Loucy (cell line): ENCODE results near the gene DERL2.

Source experiments
- H2AFZ ChIP-seq: fragments of 200-600 bp; sonication (generic); 2 replicates; pipeline ENCODE4 v1.6.0; 2016; ENCODE audit warnings: antibody characterized with exemption, mild to moderate bottlenecking, low read length, moderate library complexity
- H3F3A ChIP-seq: fragments of 200-600 bp; 2 replicates; pipeline ENCODE4 v1.6.0; 2016; ENCODE audit warnings: antibody characterized with exemption, low read depth, mild to moderate bottlenecking
- H3K27me3 ChIP-seq: fragments of 200-600 bp; sonication (generic); 2 replicates; pipeline ENCODE4 v1.6.1; 2014; ENCODE audit warnings: low read length, mild to moderate bottlenecking; ENCODE audit not compliant: insufficient read depth, poor library complexity, severe bottlenecking
- H3K36me3 ChIP-seq: fragments of 200-600 bp; sonication (generic); 2 replicates; pipeline ENCODE4 v1.6.1; 2016; ENCODE audit warnings: low read length; ENCODE audit not compliant: insufficient read depth
- H3K4me1 ChIP-seq: fragments of 200-600 bp; sonication (generic); 2 replicates; pipeline ENCODE4 v1.5.1; 2014; ENCODE audit warnings: low read length, mild to moderate bottlenecking; ENCODE audit not compliant: insufficient read depth, poor library complexity, severe bottlenecking
- H3K4me2 ChIP-seq: fragments of 200-600 bp; sonication (generic); 2 replicates; pipeline ENCODE4 v1.6.0; 2014; ENCODE audit warnings: antibody characterized with exemption, low read length, low read depth, mild to moderate bottlenecking; ENCODE audit not compliant: poor library complexity, severe bottlenecking
- H3K4me3 ChIP-seq: fragments of 200-600 bp; sonication (generic); 2 replicates; pipeline ENCODE4 v1.5.1; 2014; ENCODE audit warnings: low read length, mild to moderate bottlenecking, mixed read lengths; ENCODE audit not compliant: poor library complexity, severe bottlenecking
- H3K79me2 ChIP-seq: fragments of 200-600 bp; sonication (generic); 2 replicates; pipeline ENCODE4 v1.6.1; 2014; ENCODE audit warnings: low read length; ENCODE audit not compliant: insufficient read depth
- H3K9ac ChIP-seq: fragments of 200-600 bp; sonication (generic); 2 replicates; pipeline ENCODE4 v1.6.0; 2014; ENCODE audit warnings: mild to moderate bottlenecking, low read depth, low read length, moderate library complexity; ENCODE audit not compliant: poor library complexity, severe bottlenecking
- H3K9me2 ChIP-seq: fragments of 200-600 bp; sonication (generic); replicated peaks from 2 replicates; pipeline ENCODE4 v1.6.1; 2016; ENCODE audit warnings: low read depth, low read length, mixed read lengths
- H3K9me3 ChIP-seq: fragments of 200-600 bp; sonication (generic); 2 replicates; pipeline ENCODE4 v1.6.1; 2014; ENCODE audit warnings: mild to moderate bottlenecking, antibody characterized with exemption, low read length, low read depth; ENCODE audit not compliant: insufficient read depth
- H4K20me1 ChIP-seq: fragments of 200-600 bp; sonication (generic); 2 replicates; pipeline ENCODE4 v1.6.0; 2014; ENCODE audit warnings: antibody characterized with exemption, low read length, mild to moderate bottlenecking; ENCODE audit not compliant: insufficient read depth, poor library complexity, severe bottlenecking
- EZH2phosphoT487 ChIP-seq: fragments of 200-600 bp; IDR thresholded peaks from 2 replicates; pipeline ENCODE4 v1.6.1; 2018; ENCODE audit warnings: antibody characterized with exemption, mild to moderate bottlenecking, moderate library complexity, borderline replicate concordance
- TF ChIP-seq, protein P1 (sequence below): fragments of 200-600 bp; sonication (generic); conservative IDR thresholded peaks from 2 replicates; pipeline ENCODE4 v1.5.1; 2014; ENCODE audit warnings: mild to moderate bottlenecking, antibody characterized with exemption, low read length

The DERL2 gene

DNA sequence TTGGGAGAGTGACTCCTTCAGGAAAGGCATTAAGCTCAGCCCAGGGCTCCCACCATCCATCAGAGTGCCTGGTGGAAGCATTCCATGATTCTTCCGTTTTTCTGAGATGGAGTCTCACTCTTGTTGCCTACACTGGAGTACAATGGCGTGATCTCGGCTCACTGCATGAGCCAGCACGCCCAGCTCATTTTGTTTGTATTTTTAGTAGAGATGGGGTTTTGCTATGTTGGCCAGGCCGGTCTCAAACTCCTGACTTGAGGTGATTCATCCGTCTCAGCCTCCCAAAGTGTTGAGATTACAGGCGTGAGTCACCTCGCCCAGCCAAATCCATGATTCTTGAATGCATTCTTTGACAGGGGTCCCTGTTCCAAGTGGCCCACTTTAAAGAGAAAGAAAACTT, 23.5 kb upstream of the DERL2 start:
- Histone ChIP-seq H3K9me2 (no peaks in the 10 kb centered on the region), H3K4me2 (no peak overlapping the region), H3K79me2 (no peaks in the 10 kb centered on the region), H3K27me3 (no peaks in the 10 kb centered on the region), H2AFZ (no peak overlapping the region), H3K36me3 (no peaks in the 10 kb centered on the region), H3K9ac (no peak overlapping the region), H3K4me3 (no peak overlapping the region), H3K4me1 (peaks cover 22% of the 10 kb centered on the region), H3F3A (no peaks in the 10 kb centered on the region), H4K20me1 (no peaks in the 10 kb centered on the region), H3K9me3 (no peaks in the 10 kb centered on the region)
- TF ChIP-seq, protein P1, sequence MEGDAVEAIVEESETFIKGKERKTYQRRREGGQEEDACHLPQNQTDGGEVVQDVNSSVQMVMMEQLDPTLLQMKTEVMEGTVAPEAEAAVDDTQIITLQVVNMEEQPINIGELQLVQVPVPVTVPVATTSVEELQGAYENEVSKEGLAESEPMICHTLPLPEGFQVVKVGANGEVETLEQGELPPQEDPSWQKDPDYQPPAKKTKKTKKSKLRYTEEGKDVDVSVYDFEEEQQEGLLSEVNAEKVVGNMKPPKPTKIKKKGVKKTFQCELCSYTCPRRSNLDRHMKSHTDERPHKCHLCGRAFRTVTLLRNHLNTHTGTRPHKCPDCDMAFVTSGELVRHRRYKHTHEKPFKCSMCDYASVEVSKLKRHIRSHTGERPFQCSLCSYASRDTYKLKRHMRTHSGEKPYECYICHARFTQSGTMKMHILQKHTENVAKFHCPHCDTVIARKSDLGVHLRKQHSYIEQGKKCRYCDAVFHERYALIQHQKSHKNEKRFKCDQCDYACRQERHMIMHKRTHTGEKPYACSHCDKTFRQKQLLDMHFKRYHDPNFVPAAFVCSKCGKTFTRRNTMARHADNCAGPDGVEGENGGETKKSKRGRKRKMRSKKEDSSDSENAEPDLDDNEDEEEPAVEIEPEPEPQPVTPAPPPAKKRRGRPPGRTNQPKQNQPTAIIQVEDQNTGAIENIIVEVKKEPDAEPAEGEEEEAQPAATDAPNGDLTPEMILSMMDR, result no peak
- TF ChIP-seq EZH2phosphoT487, result no peak

DNA sequence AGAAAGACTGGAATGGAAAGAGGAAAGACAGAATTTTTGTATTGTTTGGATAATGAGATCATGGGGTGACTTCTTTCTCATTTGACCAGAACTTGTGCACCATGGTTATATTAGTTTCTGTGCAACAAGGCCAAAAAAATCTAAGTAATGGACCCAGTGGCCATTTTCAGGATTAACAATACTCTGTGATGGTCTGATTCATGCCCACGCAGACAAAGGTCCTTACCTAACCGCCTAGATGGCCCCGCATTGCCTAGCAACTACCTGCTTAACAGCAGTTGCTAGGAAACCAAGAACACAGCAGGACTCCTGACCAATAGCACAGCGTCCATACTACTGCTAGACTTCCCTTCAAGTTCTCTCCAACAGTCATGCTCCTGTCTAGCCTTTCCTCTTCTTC, 22.8 kb upstream of the DERL2 start:
- TF ChIP-seq, protein P1, result no peak
- TF ChIP-seq EZH2phosphoT487, result no peak
- H2AFZ ChIP-seq, result no peak overlapping the region
- H3K4me3 ChIP-seq, result no peak overlapping the region
- H3K79me2 ChIP-seq, result no peaks in the 10 kb centered on the region
- peaks cover 21% of the 10 kb centered on the region for H3K4me1 ChIP-seq
- H3K36me3 ChIP-seq, result no peaks in the 10 kb centered on the region
- H3K9me3 ChIP-seq, result no peaks in the 10 kb centered on the region
- no peaks in the 10 kb centered on the region for H3F3A ChIP-seq
- no peak overlapping the region for H3K9ac ChIP-seq
- no peaks in the 10 kb centered on the region for H3K27me3 ChIP-seq
- H4K20me1 ChIP-seq, result no peaks in the 10 kb centered on the region
- no peak overlapping the region for H3K4me2 ChIP-seq
- no peaks in the 10 kb centered on the region for H3K9me2 ChIP-seq

DNA sequence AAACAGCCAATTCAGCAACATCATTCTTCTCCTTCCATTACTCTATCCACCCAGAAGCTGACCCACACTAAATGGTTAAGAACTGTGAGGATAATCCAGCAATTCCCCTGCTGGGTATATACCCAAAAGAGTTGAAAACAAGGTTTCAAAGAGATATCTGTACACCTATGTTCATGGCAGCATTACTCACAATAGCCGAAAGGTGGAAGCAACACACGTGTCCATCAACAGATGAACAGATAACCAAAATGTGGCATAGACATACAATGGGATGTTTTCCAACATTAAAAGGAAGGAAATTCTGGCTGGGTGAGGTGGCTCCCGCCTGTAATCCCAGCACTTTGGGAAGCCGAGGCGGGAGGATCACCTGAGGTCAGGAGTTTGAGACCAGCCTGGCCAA, 20.3 kb upstream of the DERL2 start:
- H4K20me1 ChIP-seq, result no peaks in the 10 kb centered on the region

More for the DNA sequence above, 20.3 kb upstream of the DERL2 start:
- H3K9me3 ChIP-seq, result no peaks in the 10 kb centered on the region
- H3F3A ChIP-seq, result no peaks in the 10 kb centered on the region
- TF ChIP-seq, protein P1, result no peak
- TF ChIP-seq EZH2phosphoT487, result no peak
- H3K79me2 ChIP-seq, result no peaks in the 10 kb centered on the region
- no peaks in the 10 kb centered on the region for H3K9me2 ChIP-seq
- H3K4me1 ChIP-seq, result peaks cover 2% of the 10 kb centered on the region
- H3K9ac ChIP-seq, result no peak overlapping the region
- H3K27me3 ChIP-seq, result no peaks in the 10 kb centered on the region
- H3K4me3 ChIP-seq, result no peak overlapping the region
- H3K4me2 ChIP-seq, result no peak overlapping the region
- H2AFZ ChIP-seq, result no peak overlapping the region
- no peaks in the 10 kb centered on the region for H3K36me3 ChIP-seq
